IMR-90 (cell line): ENCODE results near the gene ZNF564. TPM values are rescaled to one million over a fixed set of nuclear protein-coding genes. Genes with fewer than 3 reads are reported as not detected.

Experiments
- ATAC-seq: fragments of 200-7000 bp; cut with Tn5 transposase; 2 replicates; pipeline ENCODE4 v1.9.1; 2020; ENCODE audit warnings: low read depth, mild to moderate bottlenecking, moderate library complexity
- BruUV-seq: library from RNA; stranded (reverse); fragments of 400-500 nt; replicated peaks from 2 replicates; lab custom pipeline; 2021; lab: Mats Ljungman, UMichigan
- CTCF ChIA-PET: fragments of 300-600 bp; formaldehyde crosslinking; extraction: SDS; loops from one replicate; lab custom pipeline; 2021; ENCODE audit warnings: antibody characterized with exemption; lab: Yijun Ruan, JAX
- POLR2A ChIA-PET: fragments of 300-600 bp; sonication (Branson Sonifier 250); formaldehyde crosslinking; loops from one replicate; lab custom pipeline; 2022; ENCODE audit warnings: antibody characterized with exemption; ENCODE audit not compliant: unreplicated experiment; lab: Charles Lee
- DNase-seq: peaks from one replicate; pipeline ENCODE4 v3.0.0; 2013
- H2AFZ ChIP-seq: replicated peaks from 2 replicates; pipeline ENCODE3; 2013; ENCODE audit warnings: low read length, mild to moderate bottlenecking; ENCODE audit not compliant: poor library complexity
- H2AK5ac ChIP-seq: 2 replicates; pipeline ENCODE4 v1.6.1; 2013; ENCODE audit warnings: low read depth, low read length, inconsistent platforms
- H2AK9ac ChIP-seq: replicated peaks from 2 replicates; pipeline ENCODE3; 2013; ENCODE audit warnings: mild to moderate bottlenecking, low read depth, low read length, moderate library complexity; ENCODE audit not compliant: poor library complexity
- H2BK120ac ChIP-seq: 2 replicates; pipeline ENCODE4 v1.6.1; 2013; ENCODE audit warnings: low read depth, low read length, inconsistent platforms
- H2BK15ac ChIP-seq: 3 replicates; pipeline ENCODE4 v1.6.1; 2013; ENCODE audit warnings: low read depth, low read length, inconsistent platforms
- H2BK20ac ChIP-seq: 2 replicates; pipeline ENCODE4 v1.6.1; 2013; ENCODE audit warnings: low read depth, mild to moderate bottlenecking, inconsistent platforms, low read length, moderate library complexity
- H2BK5ac ChIP-seq: 2 replicates; pipeline ENCODE4 v1.6.1; 2013; ENCODE audit warnings: mild to moderate bottlenecking, low read depth, low read length, inconsistent platforms; ENCODE audit not compliant: poor library complexity, severe bottlenecking
- H3K14ac ChIP-seq: replicated peaks from 2 replicates; pipeline ENCODE4 v1.6.1; 2013; ENCODE audit warnings: low read depth, low read length, inconsistent platforms
- H3K18ac ChIP-seq: 2 replicates; pipeline ENCODE4 v1.6.1; 2013; ENCODE audit warnings: low read depth, low read length, control low read depth
- H3K23ac ChIP-seq: 2 replicates; pipeline ENCODE4 v1.6.1; 2013; ENCODE audit warnings: low read depth, low read length, inconsistent platforms
- H3K27ac ChIP-seq: 2 replicates; pipeline ENCODE4 v1.5.1; 2013; ENCODE audit warnings: mild to moderate bottlenecking, control low read depth, low read length; ENCODE audit not compliant: insufficient read depth
- H3K27me3 ChIP-seq: 2 replicates; pipeline ENCODE4 v1.6.1; 2013; ENCODE audit warnings: low read length; ENCODE audit not compliant: control insufficient read depth, insufficient read depth
- H3K36me3 ChIP-seq: 2 replicates; pipeline ENCODE4 v1.6.1; 2013; ENCODE audit warnings: low read length, mixed read lengths; ENCODE audit not compliant: control insufficient read depth, insufficient read depth
- H3K4ac ChIP-seq: 2 replicates; pipeline ENCODE4 v1.6.1; 2013; ENCODE audit warnings: low read depth, low read length, inconsistent platforms
- H3K4me1 ChIP-seq: 2 replicates; pipeline ENCODE4 v1.6.1; 2013; ENCODE audit warnings: low read length, mixed read lengths; ENCODE audit not compliant: control insufficient read depth, insufficient read depth
- H3K4me2 ChIP-seq: 2 replicates; pipeline ENCODE4 v1.6.1; 2013; ENCODE audit warnings: low read depth, mild to moderate bottlenecking, control low read depth, low read length, moderate library complexity
- H3K4me3 ChIP-seq: 2 replicates; pipeline ENCODE4 v1.5.1; 2013; ENCODE audit warnings: low read depth, mild to moderate bottlenecking, control low read depth, low read length, moderate library complexity; ENCODE audit not compliant: insufficient read depth
- H3K56ac ChIP-seq: 2 replicates; pipeline ENCODE4 v1.6.1; 2013; ENCODE audit warnings: low read length, inconsistent platforms; ENCODE audit not compliant: insufficient read depth; ENCODE audit errors: extremely low read depth
- H3K79me1 ChIP-seq, 2 experiments: 2 replicates each; pipeline ENCODE4 v1.6.1; 2013; ENCODE audit warnings: low read length in 2 of 2, inconsistent platforms in 1 of 2, low read depth in 1 of 2
- H3K9ac ChIP-seq: 2 replicates; pipeline ENCODE4 v1.6.1; 2013; ENCODE audit warnings: low read depth, low read length, control low read depth
- H3K9me1 ChIP-seq: 2 replicates; pipeline ENCODE4 v1.6.1; 2013; ENCODE audit warnings: low read length, inconsistent platforms; ENCODE audit not compliant: insufficient read depth
- H3K9me3 ChIP-seq: 2 replicates; pipeline ENCODE4 v1.6.1; 2013; ENCODE audit warnings: low read length; ENCODE audit not compliant: control insufficient read depth, insufficient read depth
- H4K20me1 ChIP-seq: 2 replicates; pipeline ENCODE4 v1.6.1; 2013; ENCODE audit warnings: low read length, inconsistent platforms; ENCODE audit not compliant: insufficient read depth
- H4K5ac ChIP-seq: 2 replicates; pipeline ENCODE4 v1.6.1; 2013; ENCODE audit warnings: mild to moderate bottlenecking, low read depth, low read length, control low read depth
- H4K8ac ChIP-seq, 2 experiments: 2 replicates each; pipeline ENCODE4 v1.6.1; 2013; ENCODE audit warnings: low read depth in 2 of 2, low read length in 2 of 2, control low read depth in 1 of 2, inconsistent platforms in 1 of 2
- H4K91ac ChIP-seq: 2 replicates; pipeline ENCODE4 v1.6.1; 2013; ENCODE audit warnings: low read depth, low read length, inconsistent platforms; ENCODE audit not compliant: insufficient read depth
- RCOR1 ChIP-seq: IDR thresholded peaks from 2 replicates; pipeline ENCODE4 v1.6.1; 2012; ENCODE audit warnings: mild to moderate bottlenecking, low read length, improper control_type of control experiment; ENCODE audit not compliant: insufficient replicate concordance
- SMC3 ChIP-seq: fragments of 150-350 bp; IDR thresholded peaks from 2 replicates; pipeline ENCODE4 v1.6.1; 2016; ENCODE audit warnings: low read depth, mild to moderate bottlenecking, antibody characterized with exemption, low read length, moderate library complexity
- WGBS, 2 experiments: methylation state at CpG; one replicate each; pipeline versions ENCODE4 v1.1.5 to v1.1.7; 2013; ENCODE audit warnings: missing lambda C conversion rate in 2 of 2; ENCODE audit not compliant: insufficient read length in 1 of 2; ENCODE audit errors: extremely low coverage in 2 of 2; 5-methylcytosine and 5-hydroxymethylcytosine counted together
- dilution Hi-C: fragments of 300-500 bp; cut with HindIII; formaldehyde crosslinking; loops from one replicate; pipeline ENCODE4 v1.14.3; 2018; ENCODE audit warnings: low sequenced_read_pairs; ENCODE audit not compliant: unreplicated experiment
- in situ Hi-C: fragments of 300-500 bp; cut with MboI; formaldehyde crosslinking; loops from 3 replicates; pipeline ENCODE4 v1.14.3; 2019; ENCODE audit warnings: low sequenced_read_pairs, inconsistent platforms, mixed read lengths
- intact Hi-C: fragments of 100-400 bp; cut with micrococcal nuclease; formaldehyde crosslinking; loops from 2 replicates; pipeline ENCODE4 v1.10.0; 2022
- polyA plus RNA-seq, 3 experiments: library from polyadenylated mRNA; depleted of rRNA; stranded (reverse); fragments of >200 nt; gene quantifications; 2 replicates each; pipeline ENCODE4 v1.2.3, GENCODE V29; 2012; ENCODE audit warnings: low replicate concordance in 1 of 3
- total RNA-seq: library from RNA; depleted of rRNA; stranded (reverse); fragments of >200 nt; gene quantifications from 2 replicates; pipeline ENCODE4 v1.2.3, GENCODE V29; 2012

Gene ZNF564
- total and polyA plus RNA-seq, 2 of the 4 experiments (the other 2 are of a cell fraction), result 1.5 to 6.3 TPM

DNA sequence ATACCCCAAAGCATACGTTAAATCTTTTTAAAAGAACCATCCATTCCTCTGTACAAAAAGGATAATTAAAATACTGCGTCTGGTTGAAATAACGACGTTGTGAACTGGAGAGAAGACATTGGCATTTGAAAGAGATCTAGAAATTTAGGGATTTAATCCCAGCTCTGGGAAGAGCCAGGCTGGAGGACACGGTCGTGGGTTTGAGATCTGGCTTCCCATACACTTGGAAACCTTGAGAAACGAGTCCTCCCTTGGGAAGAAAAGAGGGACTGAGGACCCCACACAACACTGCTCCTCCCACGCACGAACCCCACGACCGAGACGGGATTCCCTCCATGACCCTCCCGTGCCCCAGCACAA lies 67.3 kb downstream of the ZNF564 start:
- no peak overlapping the region for H2AK5ac ChIP-seq
- H2BK15ac ChIP-seq, result no peak overlapping the region
- peak overlapping the region in 1 of 2 experiments; percentile 44; a peak in 2 of 4 replicates for H4K8ac ChIP-seq
- H2AK9ac ChIP-seq, result no peak overlapping the region
- H3K23ac ChIP-seq, result peak overlapping the region; percentile 54; the same call in 1 of the 2 replicates
- no peak overlapping the region for H3K56ac ChIP-seq
- ATAC-seq (no peak), DNase-seq (peak; percentile 6)
- no peaks in the 10 kb centered on the region for H3K27me3 ChIP-seq
- no peak overlapping the region for H2BK5ac ChIP-seq
- peak overlapping the region; percentile 83 for H3K27ac ChIP-seq
- no peaks in the 10 kb centered on the region; the same call in 1 of the 2 replicates for H3K9me3 ChIP-seq
- H3K18ac ChIP-seq, result no peak overlapping the region
- H3K9ac ChIP-seq, result peak overlapping the region; percentile 90
- no CpG with 5 or more reads among the region's 13 CpGs for WGBS, 2 experiments
- H3K36me3 ChIP-seq, result no peaks in the 10 kb centered on the region
- no peaks in the 10 kb centered on the region; the same call in 1 of the 2 replicates for H4K20me1 ChIP-seq
- ChIA-PET POLR2A (no interaction called here), CTCF (no interaction called here)
- BruUV-seq, result no TSS peak
- H3K4me2 ChIP-seq, result peak overlapping the region; percentile 96
- H2BK120ac ChIP-seq, result no peak overlapping the region
- H3K4me1 ChIP-seq, result peaks cover 6% of the 10 kb centered on the region
- in situ Hi-C loops (no loop called here), dilution Hi-C loops (no loop called here), intact Hi-C loops (no loop called here)
- H2AFZ ChIP-seq, result peak overlapping the region; percentile 95
- peak overlapping the region; percentile 88 for H3K4me3 ChIP-seq
- 0 out of 2 replicates have a peak overlapping the region, but pooled peaks have one; percentile 24 for H4K5ac ChIP-seq
- no peak overlapping the region for H3K4ac ChIP-seq
- TF ChIP-seq RCOR1 (no peak), SMC3 (no peak)
- H4K91ac ChIP-seq, result no peak overlapping the region
- H3K9me1 ChIP-seq, result 0 out of 2 replicates have a peak, but pooled peaks cover 4% of the 10 kb centered on the region
- H2BK20ac ChIP-seq, result no peak overlapping the region
- H3K14ac ChIP-seq, result peak overlapping the region; percentile 69; the same call in 1 of the 2 replicates
- peaks cover 23 to 24% of the 10 kb centered on the region in 2 experiments for H3K79me1 ChIP-seq
